ENCODE data around the gene CTDP1.

The CTDP1 gene

GRCh38 chr18:79634186-79634585 lies 45.4 kb upstream of the CTDP1 start:
- in situ Hi-C loops (cut with MboI; ENCODE audit: low sequenced_read_pairs, unreplicated experiment): no loop called here
- no peak for DNase-seq (ENCODE audit: low spot score)
- no peak for TF ChIP-seq CTCF (IDR thresholded peaks at IDR 0.05; ENCODE audit: borderline replicate concordance, control extremely low read depth, extremely low read depth, insufficient read depth, missing control alignments)

GRCh38 chr18:79634593-79635426 lies 44.8 kb upstream of the CTDP1 start:
- in situ Hi-C loops (cut with MboI; ENCODE audit: low sequenced_read_pairs, unreplicated experiment): no loop called here
- DNase-seq (ENCODE audit: low spot score): no peak
- no peak for TF ChIP-seq CTCF (IDR thresholded peaks at IDR 0.05; ENCODE audit: borderline replicate concordance, control extremely low read depth, extremely low read depth, insufficient read depth, missing control alignments)

GRCh38 chr18:79635427-79635726 lies 44.2 kb upstream of the CTDP1 start:
- DNase-seq (ENCODE audit: low spot score): no peak
- no peak for TF ChIP-seq CTCF (IDR thresholded peaks at IDR 0.05; ENCODE audit: borderline replicate concordance, control extremely low read depth, extremely low read depth, insufficient read depth, missing control alignments)
- in situ Hi-C loops (cut with MboI; ENCODE audit: low sequenced_read_pairs, unreplicated experiment): no loop called here

GRCh38 chr18:79637181-79637920 lies 42.3 kb upstream of the CTDP1 start:
- no peak for DNase-seq (ENCODE audit: low spot score)
- in situ Hi-C loops (cut with MboI; ENCODE audit: low sequenced_read_pairs, unreplicated experiment): no loop called here
- no peak for TF ChIP-seq CTCF (IDR thresholded peaks at IDR 0.05; ENCODE audit: borderline replicate concordance, control extremely low read depth, extremely low read depth, insufficient read depth, missing control alignments)

- no peak for DNase-seq (ENCODE audit: low spot score)
- no peak for TF ChIP-seq CTCF (IDR thresholded peaks at IDR 0.05; ENCODE audit: borderline replicate concordance, control extremely low read depth, extremely low read depth, insufficient read depth, missing control alignments)
- in situ Hi-C loops (cut with MboI; ENCODE audit: low sequenced_read_pairs, unreplicated experiment): no loop called here
Observed at GRCh38 chr18:79637921-79638909, 41.4 kb upstream of the CTDP1 start.

All from GM13976 (cell line).